CD4-positive, alpha-beta T cell (primary cell): ENCODE measurements around the gene ASTN1. TPM values are rescaled to one million over a fixed set of nuclear protein-coding genes. Genes with fewer than 3 reads are reported as not detected.

Source experiments
- ATAC-seq: fragments of 200-7000 bp; cut with Tn5 transposase; one replicate; pipeline ENCODE4 v1.10.0; 2022; ENCODE audit warnings: mild to moderate bottlenecking; ENCODE audit not compliant: poor library complexity
- CTCF ChIA-PET: fragments of 350-600 bp; sonication (Branson Sonifier 250); formaldehyde crosslinking; loops from one replicate; lab custom pipeline; 2021; ENCODE audit warnings: antibody characterized with exemption, inconsistent platforms; lab: Charles Lee
- POLR2A ChIA-PET: fragments of 350-600 bp; sonication (Branson Sonifier 250); formaldehyde crosslinking; loops from one replicate; lab custom pipeline; 2021; ENCODE audit warnings: antibody characterized with exemption, inconsistent platforms; lab: Charles Lee
- DNase-seq, 14 experiments: peaks; one replicate each; pipeline ENCODE4 v3.0.0-alpha.2; 2013 to 2020; ENCODE audit warnings: mixed read lengths in 2 of 14
- H3K27ac ChIP-seq, 2 donors: one replicate each; pipeline versions ENCODE4 v1.5.1 to v1.7.0; 2013; ENCODE audit warnings: low read length in 2 of 2, low read depth in 1 of 2, mild to moderate bottlenecking in 1 of 2
- H3K27me3 ChIP-seq, 2 experiments: 1 replicate in 1 of 2; 2 replicates in 1 of 2; pipeline versions ENCODE4 v1.6.1 to v1.7.0; 2013; ENCODE audit warnings: low read length in 2 of 2, control low read depth in 1 of 2, mild to moderate bottlenecking in 1 of 2, moderate library complexity in 1 of 2; ENCODE audit not compliant: insufficient read depth in 2 of 2, control insufficient read depth in 1 of 2
- H3K36me3 ChIP-seq: one replicate; pipeline ENCODE4 v1.6.1; 2013; ENCODE audit warnings: low read length, control low read depth; ENCODE audit not compliant: insufficient read depth
- H3K4me1 ChIP-seq: one replicate; pipeline ENCODE4 v1.6.1; 2013; ENCODE audit warnings: low read length, control low read depth; ENCODE audit not compliant: insufficient read depth
- H3K4me3 ChIP-seq: one replicate; pipeline ENCODE4 v1.5.1; 2013; ENCODE audit warnings: mild to moderate bottlenecking, low read length, moderate library complexity
- H3K9me3 ChIP-seq, 2 experiments: 1 replicate in 1 of 2; 2 replicates in 1 of 2; pipeline versions ENCODE4 v1.6.1 to v1.7.0; 2013; ENCODE audit warnings: low read length in 2 of 2, mild to moderate bottlenecking in 2 of 2, control low read depth in 1 of 2, moderate library complexity in 1 of 2; ENCODE audit not compliant: control insufficient read depth in 1 of 2, insufficient read depth in 1 of 2
- H3K27ac Mint-ChIP-seq: one replicate; pipeline ENCODE4 v1.8.0; 2020; ENCODE audit warnings: mixed read lengths
- H3K27me3 Mint-ChIP-seq: one replicate; pipeline ENCODE4 v1.8.0; 2021; ENCODE audit warnings: mixed read lengths
- H3K36me3 Mint-ChIP-seq: one replicate; pipeline ENCODE4 v1.8.0; 2021; ENCODE audit warnings: low read depth, mixed read lengths
- H3K4me1 Mint-ChIP-seq: one replicate; pipeline ENCODE4 v1.8.0; 2021; ENCODE audit warnings: low read depth, mixed read lengths
- H3K4me3 Mint-ChIP-seq: one replicate; pipeline ENCODE4 v1.8.0; 2020; ENCODE audit warnings: mild to moderate bottlenecking, mixed read lengths
- H3K9me3 Mint-ChIP-seq: one replicate; pipeline ENCODE4 v1.8.0; 2020; ENCODE audit warnings: mixed read lengths
- intact Hi-C, 2 experiments: fragments of 100-400 bp; cut with DNase I in 1 of 2; cut with micrococcal nuclease in 1 of 2; formaldehyde crosslinking; loops; one replicate each; pipeline versions ENCODE4 v1.15.1 to v1.9.0; 2023 to 2025; cut with DNase I, micrococcal nuclease
- total RNA-seq, 174 experiments: library from RNA in 2 of 174; stranded (reverse) in 2 of 174; gene quantifications; one replicate each; pipeline ENCODE4 v1.2.3 and lab custom pipeline; 2021 to 2026
- TF ChIP-seq, protein P1 (sequence below): fragments of 200-600 bp; IDR thresholded peaks from one replicate; pipeline ENCODE4 v1.8.0; 2022; ENCODE audit warnings: antibody characterized with exemption, mild to moderate bottlenecking

ASTN1 gene
- total RNA-seq, 2 experiments from 2014 or later, result not detected

- TF ChIP-seq, protein P1, sequence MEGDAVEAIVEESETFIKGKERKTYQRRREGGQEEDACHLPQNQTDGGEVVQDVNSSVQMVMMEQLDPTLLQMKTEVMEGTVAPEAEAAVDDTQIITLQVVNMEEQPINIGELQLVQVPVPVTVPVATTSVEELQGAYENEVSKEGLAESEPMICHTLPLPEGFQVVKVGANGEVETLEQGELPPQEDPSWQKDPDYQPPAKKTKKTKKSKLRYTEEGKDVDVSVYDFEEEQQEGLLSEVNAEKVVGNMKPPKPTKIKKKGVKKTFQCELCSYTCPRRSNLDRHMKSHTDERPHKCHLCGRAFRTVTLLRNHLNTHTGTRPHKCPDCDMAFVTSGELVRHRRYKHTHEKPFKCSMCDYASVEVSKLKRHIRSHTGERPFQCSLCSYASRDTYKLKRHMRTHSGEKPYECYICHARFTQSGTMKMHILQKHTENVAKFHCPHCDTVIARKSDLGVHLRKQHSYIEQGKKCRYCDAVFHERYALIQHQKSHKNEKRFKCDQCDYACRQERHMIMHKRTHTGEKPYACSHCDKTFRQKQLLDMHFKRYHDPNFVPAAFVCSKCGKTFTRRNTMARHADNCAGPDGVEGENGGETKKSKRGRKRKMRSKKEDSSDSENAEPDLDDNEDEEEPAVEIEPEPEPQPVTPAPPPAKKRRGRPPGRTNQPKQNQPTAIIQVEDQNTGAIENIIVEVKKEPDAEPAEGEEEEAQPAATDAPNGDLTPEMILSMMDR, result no peak
- H3K9me3 Mint-ChIP-seq, result no peaks in the 10 kb centered on the region
- Histone ChIP-seq H3K4me3 (no peak overlapping the region), H3K36me3 (no peaks in the 10 kb centered on the region), H3K27ac (no peak overlapping the region), H3K27me3 (no peaks in the 10 kb centered on the region), H3K4me1 (no peaks in the 10 kb centered on the region), H3K9me3 (no peaks in the 10 kb centered on the region)
- no peaks in the 10 kb centered on the region for H3K4me1 Mint-ChIP-seq
- no peak for ATAC-seq
- no peaks in the 10 kb centered on the region for H3K27me3 Mint-ChIP-seq
- CTCF ChIA-PET, result no interaction called here
- POLR2A ChIA-PET, result no interaction called here
- no peak overlapping the region for H3K27ac Mint-ChIP-seq
- intact Hi-C loops, result no loop called here
- DNase-seq, result no peak
- no peak overlapping the region for H3K4me3 Mint-ChIP-seq
- H3K36me3 Mint-ChIP-seq, result no peaks in the 10 kb centered on the region
Measured at GRCh38 chr1:176961678-176962077, 202.8 kb downstream of the ASTN1 start.

DNA sequence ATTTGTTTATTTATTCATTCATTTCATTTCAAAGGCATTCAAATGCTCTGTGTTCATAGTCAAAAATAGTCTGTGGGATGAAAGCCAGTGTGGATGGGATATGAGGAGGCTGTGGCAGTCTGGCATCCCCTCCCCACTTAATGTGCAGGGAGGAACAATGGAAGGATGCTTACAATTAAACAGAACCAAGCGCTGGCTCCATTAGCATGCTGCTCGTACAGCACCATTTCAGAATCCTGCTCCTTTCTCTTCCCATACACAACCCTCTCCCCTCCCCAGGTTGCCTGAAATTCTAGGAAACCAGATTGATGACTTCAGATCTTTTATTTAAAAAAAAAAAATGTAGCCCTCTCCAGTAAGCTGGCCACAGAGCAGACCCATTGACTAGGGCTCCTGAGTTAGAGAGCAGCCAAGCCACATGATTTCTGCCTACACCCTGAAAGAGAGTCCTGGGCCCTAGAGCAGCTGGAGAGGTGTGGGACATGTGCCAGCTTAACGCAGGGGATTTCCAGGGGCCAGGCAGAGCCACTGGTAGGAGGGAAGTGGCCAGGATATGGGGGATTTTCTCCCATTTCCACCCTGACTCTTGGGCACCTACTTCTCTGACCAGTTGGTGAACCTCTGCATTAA is 205.2 kb downstream of the ASTN1 start:
- ATAC-seq, result no peak
- TF ChIP-seq, protein P1, result no peak
- H3K27ac ChIP-seq, result no peak overlapping the region
- no peaks in the 10 kb centered on the region for H3K9me3 ChIP-seq
- ChIA-PET CTCF (no interaction called here), POLR2A (no interaction called here)
- no peak overlapping the region for H3K4me3 ChIP-seq
- H3K27me3 ChIP-seq, result no peaks in the 10 kb centered on the region
- Mint-ChIP-seq H3K4me3 (no peak overlapping the region), H3K27me3 (no peaks in the 10 kb centered on the region), H3K27ac (no peak overlapping the region), H3K4me1 (no peaks in the 10 kb centered on the region), H3K36me3 (no peaks in the 10 kb centered on the region), H3K9me3 (no peaks in the 10 kb centered on the region)
- intact Hi-C loops, result no loop called here
- H3K36me3 ChIP-seq, result no peaks in the 10 kb centered on the region
- H3K4me1 ChIP-seq, result no peaks in the 10 kb centered on the region
- DNase-seq, result no peak

- Mint-ChIP-seq H3K27me3 (no peaks in the 10 kb centered on the region), H3K27ac (no peak overlapping the region), H3K4me1 (no peaks in the 10 kb centered on the region), H3K36me3 (no peaks in the 10 kb centered on the region), H3K9me3 (no peaks in the 10 kb centered on the region), H3K4me3 (no peak overlapping the region)
- Histone ChIP-seq H3K4me3 (no peak overlapping the region), H3K4me1 (no peaks in the 10 kb centered on the region), H3K36me3 (no peaks in the 10 kb centered on the region), H3K27me3 (no peaks in the 10 kb centered on the region), H3K9me3 (peaks cover 0 to 3% of the 10 kb centered on the region in 2 experiments), H3K27ac (no peak overlapping the region)
- ATAC-seq, result no peak
- ChIA-PET POLR2A (no interaction called here), CTCF (no interaction called here)
- intact Hi-C loops, result no loop called here
- TF ChIP-seq, protein P1, result no peak
- DNase-seq, result no peak
Measured at GRCh38 chr1:176957603-176958002, 206.9 kb downstream of the ASTN1 start.
